Fibroblast of lung (primary cell): ENCODE measurements around the gene TNP2. TPM values are rescaled to one million over a fixed set of nuclear protein-coding genes. Genes with fewer than 3 reads are reported as not detected.

Source experiments
- DNase-seq, 2 donors: peaks; one replicate each; pipeline versions ENCODE4 v3.0.0 to v3.0.0-alpha.2; 2010; ENCODE audit warnings: low read depth in 2 of 2
- H2AFZ ChIP-seq: 2 replicates; pipeline ENCODE4 v1.5.1; 2012; ENCODE audit warnings: low read length, control low read depth, inconsistent platforms
- H3K27ac ChIP-seq: 2 replicates; pipeline ENCODE4 v1.5.1; 2011; ENCODE audit warnings: low read length, control low read depth; ENCODE audit not compliant: insufficient read depth
- H3K27me3 ChIP-seq: 2 replicates; pipeline ENCODE4 v1.5.1; 2011; ENCODE audit warnings: mild to moderate bottlenecking, low read length; ENCODE audit not compliant: control insufficient read depth, insufficient read depth
- H3K36me3 ChIP-seq: 2 replicates; pipeline ENCODE4 v1.5.1; 2011; ENCODE audit warnings: low read length; ENCODE audit not compliant: control insufficient read depth, insufficient read depth
- H3K4me1 ChIP-seq: 2 replicates; pipeline ENCODE4 v1.5.1; 2011; ENCODE audit warnings: low read length; ENCODE audit not compliant: control insufficient read depth, insufficient read depth; ENCODE audit errors: extremely low read depth
- H3K4me2 ChIP-seq: 2 replicates; pipeline ENCODE4 v1.5.1; 2011; ENCODE audit warnings: low read length, control low read depth; ENCODE audit not compliant: insufficient read depth; ENCODE audit errors: extremely low read depth
- H3K4me3 ChIP-seq, 4 experiments: fragments of 200-600 bp in 1 of 4; sonication (generic) in 1 of 4; replicated peaks in 1 of 4; 2 replicates each; pipeline ENCODE4 v1.5.1; 2011 to 2016; ENCODE audit warnings: low read length in 4 of 4, low read depth in 3 of 4, mild to moderate bottlenecking in 3 of 4, control low read depth in 2 of 4, inconsistent platforms in 1 of 4, mixed read lengths in 1 of 4; ENCODE audit not compliant: insufficient read depth in 1 of 4; ENCODE audit errors: control extremely low read depth in 1 of 4
- H3K79me2 ChIP-seq: 2 replicates; pipeline ENCODE4 v1.5.1; 2012; ENCODE audit warnings: mild to moderate bottlenecking, low read length, inconsistent platforms; ENCODE audit not compliant: control insufficient read depth, insufficient read depth
- H3K9ac ChIP-seq: 2 replicates; pipeline ENCODE4 v1.5.1; 2011; ENCODE audit warnings: mild to moderate bottlenecking, low read length, control low read depth; ENCODE audit not compliant: insufficient read depth
- H3K9me3 ChIP-seq: 2 replicates; pipeline ENCODE4 v1.5.1; 2012; ENCODE audit warnings: low read depth, low read length; ENCODE audit not compliant: control insufficient read depth, insufficient read depth
- H4K20me1 ChIP-seq: 2 replicates; pipeline ENCODE4 v1.5.1; 2011; ENCODE audit warnings: low read length; ENCODE audit not compliant: control insufficient read depth, insufficient read depth; ENCODE audit errors: extremely low read depth
- CTCF ChIP-seq, 2 donors: IDR thresholded peaks in 1 of 2; conservative IDR thresholded peaks in 1 of 2; 1 replicate in 1 of 2; 2 replicates in 1 of 2; pipeline ENCODE4 v1.5.1; 2011 to 2012; ENCODE audit warnings: low read length in 2 of 2, control low read depth in 1 of 2, inconsistent platforms in 1 of 2, low read depth in 1 of 2, mild to moderate bottlenecking in 1 of 2
- EZH2 ChIP-seq: IDR thresholded peaks from 2 replicates; pipeline ENCODE4 v1.5.1; 2012; ENCODE audit warnings: low read length, control low read depth, mild to moderate bottlenecking; ENCODE audit errors: missing control alignments
- polyA plus RNA-seq, 2 donors: library from polyadenylated mRNA; depleted of rRNA in 1 of 2; stranded (reverse) in 1 of 2; unstranded in 1 of 2; fragments of >200 nt; gene quantifications; 2 replicates each; pipeline ENCODE4 v1.2.1, GENCODE V29; 2011 to 2012; ENCODE audit warnings: missing spikeins in 1 of 2
- total RNA-seq: library from RNA; depleted of rRNA; stranded (reverse); fragments of >200 nt; gene quantifications from 2 replicates; pipeline ENCODE4 v1.2.1, GENCODE V29; 2014

The TNP2 gene
- total and polyA plus RNA-seq, 2 donors (not counting 1 experiment from before 2014, with no cell fraction given), result not detected

GRCh38 chr16:11295672-11296071 lies 26.5 kb upstream of the TNP2 start:
- Histone ChIP-seq H3K4me3 (no peak overlapping the region), H3K9me3 (no peaks in the 10 kb centered on the region), H3K27me3 (no peaks in the 10 kb centered on the region), H3K9ac (no peak overlapping the region), H3K4me2 (no peak overlapping the region), H3K27ac (no peak overlapping the region), H3K79me2 (no peaks in the 10 kb centered on the region), H3K36me3 (no peaks in the 10 kb centered on the region), H4K20me1 (no peaks in the 10 kb centered on the region), H2AFZ (no peak overlapping the region), H3K4me1 (peaks cover 5% of the 10 kb centered on the region)
- DNase-seq, result no peak
- no peak for TF ChIP-seq EZH2
- TF ChIP-seq CTCF (conservative IDR thresholded peaks at IDR 0.05 in 1 of 2, IDR thresholded peaks at IDR 0.05 in 1 of 2; ENCODE audit: low read depth in 1 of 2, low read length in 2 of 2), result no peak

GRCh38 chr16:11292076-11292748 lies 23.1 kb upstream of the TNP2 start:
- Histone ChIP-seq H3K27ac (no peak overlapping the region), H3K27me3 (peaks cover 9% of the 10 kb centered on the region), H3K79me2 (no peaks in the 10 kb centered on the region), H4K20me1 (no peaks in the 10 kb centered on the region), H3K36me3 (no peaks in the 10 kb centered on the region), H3K9me3 (no peaks in the 10 kb centered on the region), H2AFZ (no peak overlapping the region), H3K4me1 (peaks cover 3% of the 10 kb centered on the region), H3K9ac (no peak overlapping the region), H3K4me2 (no peak overlapping the region), H3K4me3 (no peak overlapping the region)
- TF ChIP-seq CTCF (conservative IDR thresholded peaks at IDR 0.05 in 1 of 2, IDR thresholded peaks at IDR 0.05 in 1 of 2; ENCODE audit: low read depth in 1 of 2, low read length in 2 of 2) (no peak), EZH2 (no peak)
- DNase-seq, result no peak

GRCh38 chr16:11291091-11291703 lies 22.1 kb upstream of the TNP2 start:
- H3K27ac ChIP-seq, result no peak overlapping the region
- no peaks in the 10 kb centered on the region for H3K9me3 ChIP-seq
- no peak for DNase-seq
- H3K4me3 ChIP-seq, result no peak overlapping the region
- no peak overlapping the region for H3K4me2 ChIP-seq
- H2AFZ ChIP-seq, result no peak overlapping the region
- peaks cover 9% of the 10 kb centered on the region for H3K27me3 ChIP-seq
- H3K9ac ChIP-seq, result no peak overlapping the region
- no peak for TF ChIP-seq EZH2
- TF ChIP-seq CTCF (conservative IDR thresholded peaks at IDR 0.05 in 1 of 2, IDR thresholded peaks at IDR 0.05 in 1 of 2; ENCODE audit: low read depth in 1 of 2, low read length in 2 of 2), result no peak
- no peaks in the 10 kb centered on the region for H3K4me1 ChIP-seq
- no peaks in the 10 kb centered on the region for H3K79me2 ChIP-seq
- H4K20me1 ChIP-seq, result no peaks in the 10 kb centered on the region
- H3K36me3 ChIP-seq, result no peaks in the 10 kb centered on the region
